K562 (cell line): ENCODE data around the gene CFAP92. TPM values are rescaled to one million over a fixed set of nuclear protein-coding genes. Genes with fewer than 3 reads are reported as not detected.

Source experiments
- CAMTA2 ChIP-seq: fragments of 250-450 bp; sonication (Bioruptor Pico); conservative IDR thresholded peaks from 2 replicates; pipeline ENCODE4 v1.5.1; 2022
- CEBPB ChIP-seq: fragments of 450-650 bp; IDR thresholded peaks from 2 replicates; pipeline ENCODE4 v1.6.1; 2016; ENCODE audit warnings: missing genetic modification characterization, missing compliant biosample characterization
- DDX20 ChIP-seq: fragments of 450-650 bp; IDR thresholded peaks from 2 replicates; pipeline ENCODE4 v1.6.1; 2016; ENCODE audit warnings: missing genetic modification characterization, low read depth, mild to moderate bottlenecking, missing compliant biosample characterization, moderate library complexity
- HDAC8 ChIP-seq: fragments of 450-650 bp; IDR thresholded peaks from 2 replicates; pipeline ENCODE4 v1.6.1; 2016; ENCODE audit warnings: mild to moderate bottlenecking, missing genetic modification characterization, moderate library complexity, missing compliant biosample characterization
- ILF3 ChIP-seq: fragments of 450-650 bp; IDR thresholded peaks from 2 replicates; pipeline ENCODE4 v1.6.1; 2018; ENCODE audit warnings: antibody characterized with exemption, mild to moderate bottlenecking, moderate library complexity, borderline replicate concordance
- JUND ChIP-seq, 2 experiments: IDR thresholded peaks; 2 replicates in 1 of 2; 3 replicates in 1 of 2; pipeline ENCODE4 v1.6.1; 2011; ENCODE audit warnings: borderline replicate concordance in 2 of 2, low read depth in 2 of 2, low read length in 2 of 2, improper control_type of control experiment in 1 of 2, missing biosample characterization in 1 of 2, missing genetic modification characterization in 1 of 2, missing genetic modification reagents in 1 of 2
- KAT7 ChIP-seq: sonication (generic); formaldehyde crosslinking; IDR thresholded peaks from 2 replicates; pipeline ENCODE4 v1.8.0; 2022; ENCODE audit warnings: missing genetic modification reagents, mild to moderate bottlenecking, borderline replicate concordance
- KLF13 ChIP-seq: fragments of 450-650 bp; IDR thresholded peaks from 2 replicates; pipeline ENCODE4 v1.6.1; 2016; ENCODE audit warnings: missing genetic modification characterization, low read depth, mild to moderate bottlenecking, missing compliant biosample characterization, moderate library complexity, borderline replicate concordance
- KLF6 ChIP-seq: fragments of 250-450 bp; sonication (Bioruptor Pico); IDR thresholded peaks from 2 replicates; pipeline ENCODE4 v1.4.0; 2020; ENCODE audit warnings: mild to moderate bottlenecking, moderate library complexity, borderline replicate concordance
- L3MBTL2 ChIP-seq: fragments of 450-650 bp; IDR thresholded peaks from 2 replicates; pipeline ENCODE4 v1.6.1; 2016; ENCODE audit warnings: mild to moderate bottlenecking, moderate library complexity
- MYC ChIP-seq, 2 experiments: fragments of 250-450 bp in 1 of 2; sonication (Bioruptor Pico) in 1 of 2; IDR thresholded peaks; 2 replicates each; pipeline versions ENCODE4 v1.5.1 to v1.6.1; 2012 to 2021; ENCODE audit warnings: low read depth in 2 of 2, borderline replicate concordance in 1 of 2, improper control_type of control experiment in 1 of 2, low read length in 1 of 2, mild to moderate bottlenecking in 1 of 2, moderate library complexity in 1 of 2
- NFRKB ChIP-seq: fragments of 450-650 bp; IDR thresholded peaks from 2 replicates; pipeline ENCODE4 v1.6.1; 2016; ENCODE audit warnings: low read depth
- NR2C2 ChIP-seq, 2 experiments: fragments of 200-800 bp in 1 of 2; sonication (Bioruptor generic) in 1 of 2; sonication (generic) in 1 of 2; formaldehyde crosslinking in 1 of 2; IDR thresholded peaks; 2 replicates each; pipeline versions ENCODE4 v1.6.1 to v1.8.0; 2016 to 2022; ENCODE audit warnings: mild to moderate bottlenecking in 1 of 2, missing compliant biosample characterization in 1 of 2, missing genetic modification characterization in 1 of 2, missing genetic modification reagents in 1 of 2
- RBM34 ChIP-seq: fragments of 200-400 bp; formaldehyde crosslinking; IDR thresholded peaks from 2 replicates; pipeline ENCODE4 v1.6.1; 2018; ENCODE audit warnings: low read length, borderline replicate concordance; ENCODE audit not compliant: insufficient read depth
- SMAD4 ChIP-seq: fragments of 250-450 bp; sonication (Bioruptor Pico); conservative IDR thresholded peaks from 2 replicates; pipeline ENCODE4 v1.8.0; 2021; ENCODE audit warnings: inconsistent platforms, mild to moderate bottlenecking, moderate library complexity
- TRIM24 ChIP-seq, 2 experiments: fragments of 450-650 bp; IDR thresholded peaks; 2 replicates each; pipeline ENCODE4 v1.6.1; 2016
- ZBTB17 ChIP-seq: fragments of 450-650 bp; formaldehyde crosslinking; IDR thresholded peaks from 2 replicates; pipeline ENCODE4 v1.4.0; 2020; ENCODE audit warnings: mild to moderate bottlenecking
- ZNF175 ChIP-seq: fragments of 200-800 bp; sonication (Bioruptor generic); IDR thresholded peaks from 2 replicates; pipeline ENCODE4 v1.6.1; 2016; ENCODE audit warnings: low read depth, mild to moderate bottlenecking, missing genetic modification characterization, missing compliant biosample characterization
- ZNF253 ChIP-seq: fragments of 250-450 bp; sonication (Bioruptor Pico); conservative IDR thresholded peaks from 2 replicates; pipeline ENCODE4 v1.6.1; 2021; ENCODE audit warnings: mild to moderate bottlenecking
- polyA plus RNA-seq, 8 experiments: library from polyadenylated mRNA; depleted of rRNA in 4 of 8; stranded (reverse) in 5 of 8; unstranded in 3 of 8; fragments of >200 nt; fragmentation: Nextera tagmentation in 2 of 8; fragmentation: Illumina TruSeq in 1 of 8; extraction: Ambion mirVana in 2 of 8; extraction: Trizol in 1 of 8; gene quantifications; 2 replicates each; pipeline versions ENCODE4 v1.2.1 to v1.2.3, GENCODE V29; 2011 to 2014; ENCODE audit warnings: inconsistent platforms in 1 of 8, missing spikeins in 1 of 8
- total RNA-seq, 7 experiments: library from RNA; depleted of rRNA in 6 of 7; stranded (reverse); fragments of >200 nt in 6 of 7; fragmentation: Illumina TruSeq in 2 of 7; extraction: Trizol in 2 of 7; gene quantifications; 2 replicates each; pipeline versions ENCODE4 v1.2.1 to v1.2.3, GENCODE V29; 2011 to 2021; ENCODE audit warnings: low replicate concordance in 1 of 7
- TF ChIP-seq, protein P1 (sequence below): fragments of 250-450 bp; sonication (Bioruptor Pico); IDR thresholded peaks from 2 replicates; pipeline ENCODE4 v1.5.0; 2020; ENCODE audit warnings: mild to moderate bottlenecking, borderline replicate concordance
- TF ChIP-seq, protein P2 (sequence below): fragments of 250-450 bp; sonication (Bioruptor Pico); IDR thresholded peaks from 2 replicates; pipeline ENCODE4 v1.8.0; 2022; ENCODE audit warnings: moderate library complexity, mild to moderate bottlenecking, inconsistent platforms
- TF ChIP-seq, protein P3 (sequence below): fragments of 450-650 bp; formaldehyde crosslinking; IDR thresholded peaks from 2 replicates; pipeline ENCODE4 v1.4.0; 2022; ENCODE audit warnings: mild to moderate bottlenecking, moderate library complexity

Gene CFAP92
- total and polyA plus RNA-seq, 9 of the 15 experiments (the other 6 are each of a cell fraction or from before 2014, with no cell fraction given), result 0.06 to 0.62 (median 0.36) TPM

DNA sequence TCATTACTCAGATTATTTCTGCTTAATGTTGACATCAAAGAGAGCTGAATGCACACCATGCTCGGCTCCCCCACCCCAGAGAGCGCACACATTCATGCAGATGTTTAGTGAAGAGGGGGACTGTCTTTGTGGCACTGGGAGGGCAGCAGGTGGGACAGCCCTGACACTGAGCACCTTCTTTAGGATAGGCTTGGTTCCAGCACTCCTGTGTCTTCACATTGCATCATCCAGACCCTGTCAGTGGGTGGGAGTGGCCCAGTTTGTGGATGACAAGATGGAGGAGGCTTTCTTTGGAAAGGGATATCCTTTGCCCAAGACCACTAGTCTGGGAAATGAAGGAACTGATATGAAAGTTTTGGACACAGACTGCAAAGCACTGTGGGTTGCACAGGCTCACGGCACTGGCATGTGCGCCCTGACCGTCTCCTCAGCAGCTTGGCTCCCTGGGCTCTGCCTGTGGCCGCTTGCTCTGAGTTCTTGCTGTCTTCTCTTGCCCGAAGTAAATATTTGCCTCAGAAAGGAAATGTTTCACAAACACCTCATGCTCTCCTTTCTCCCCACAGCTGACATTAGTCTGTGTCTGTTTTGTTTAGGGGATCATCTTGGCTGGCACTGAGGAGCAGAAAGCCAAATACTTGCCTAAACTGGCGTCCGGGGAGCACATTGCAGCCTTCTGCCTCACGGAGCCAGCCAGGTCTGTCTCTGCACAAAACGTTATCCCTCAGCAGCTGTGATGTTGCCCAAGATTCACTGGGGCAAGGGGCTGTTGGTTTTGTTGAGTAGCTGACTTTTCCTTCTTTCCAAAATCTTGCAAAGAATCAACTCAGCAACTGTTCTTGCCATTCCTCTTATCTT, 97.8 kb downstream of the CFAP92 start (continued):
- TF ChIP-seq, protein P1, sequence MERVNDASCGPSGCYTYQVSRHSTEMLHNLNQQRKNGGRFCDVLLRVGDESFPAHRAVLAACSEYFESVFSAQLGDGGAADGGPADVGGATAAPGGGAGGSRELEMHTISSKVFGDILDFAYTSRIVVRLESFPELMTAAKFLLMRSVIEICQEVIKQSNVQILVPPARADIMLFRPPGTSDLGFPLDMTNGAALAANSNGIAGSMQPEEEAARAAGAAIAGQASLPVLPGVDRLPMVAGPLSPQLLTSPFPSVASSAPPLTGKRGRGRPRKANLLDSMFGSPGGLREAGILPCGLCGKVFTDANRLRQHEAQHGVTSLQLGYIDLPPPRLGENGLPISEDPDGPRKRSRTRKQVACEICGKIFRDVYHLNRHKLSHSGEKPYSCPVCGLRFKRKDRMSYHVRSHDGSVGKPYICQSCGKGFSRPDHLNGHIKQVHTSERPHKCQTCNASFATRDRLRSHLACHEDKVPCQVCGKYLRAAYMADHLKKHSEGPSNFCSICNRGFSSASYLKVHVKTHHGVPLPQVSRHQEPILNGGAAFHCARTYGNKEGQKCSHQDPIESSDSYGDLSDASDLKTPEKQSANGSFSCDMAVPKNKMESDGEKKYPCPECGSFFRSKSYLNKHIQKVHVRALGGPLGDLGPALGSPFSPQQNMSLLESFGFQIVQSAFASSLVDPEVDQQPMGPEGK, result no peak
- no peak for TF ChIP-seq ZNF253
- peak; percentile 29; the same call in 1 of the 2 replicates for TF ChIP-seq CEBPB (tag)
- TF ChIP-seq NR2C2 (CRISPR knock-in tag; IDR thresholded peaks at IDR 0.05), result no peak
- TF ChIP-seq NR2C2 (tag; IDR thresholded peaks at IDR 0.05), result peak; percentile 56; the same call in 1 of the 2 replicates
- TF ChIP-seq DDX20, result peak; percentile 20; the same call in 1 of the 2 replicates
- TF ChIP-seq KLF6 (CRISPR knock-in tag), result 0 out of 2 replicates have a peak, but pooled peaks have one; percentile 27
- TF ChIP-seq MYC (IDR thresholded peaks at IDR 0.05; ENCODE audit: low read depth, low read length), result peak; percentile 38; the same call in 1 of the 2 replicates
- TF ChIP-seq MYC (CRISPR knock-in tag; IDR thresholded peaks at IDR 0.05; ENCODE audit: borderline replicate concordance, low read depth), result no peak; the same call in 1 of the 2 replicates
- TF ChIP-seq HDAC8 (tag), result peak; percentile 60; the same call in 1 of the 2 replicates
- TF ChIP-seq SMAD4 (CRISPR knock-in tag), result peak; percentile 94
- TF ChIP-seq, protein P2, sequence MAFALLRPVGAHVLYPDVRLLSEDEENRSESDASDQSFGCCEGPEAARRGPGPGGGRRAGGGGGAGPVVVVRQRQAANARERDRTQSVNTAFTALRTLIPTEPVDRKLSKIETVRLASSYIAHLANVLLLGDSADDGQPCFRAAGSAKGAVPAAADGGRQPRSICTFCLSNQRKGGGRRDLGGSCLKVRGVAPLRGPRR (CRISPR knock-in tag), result 0 out of 2 replicates have a peak, but pooled peaks have one; percentile 30
- no peak for TF ChIP-seq ILF3
- peak in 1 of 2 experiments; percentile 33; a peak in 2 of 4 replicates for TF ChIP-seq TRIM24 (IDR thresholded peaks at IDR 0.05)
- TF ChIP-seq ZNF175 (CRISPR knock-in tag), result peak; percentile 86
- no peak for TF ChIP-seq RBM34
- peak; percentile 52 for TF ChIP-seq L3MBTL2
- TF ChIP-seq JUND (IDR thresholded peaks at IDR 0.05; ENCODE audit: borderline replicate concordance, low read depth, low read length), result peak; percentile 78
- TF ChIP-seq JUND (tag; IDR thresholded peaks at IDR 0.05; ENCODE audit: borderline replicate concordance, low read depth, low read length), result peak; percentile 32; the same call in 1 of the 3 replicates
- TF ChIP-seq KAT7 (CRISPR knock-in tag), result no peak
- TF ChIP-seq NFRKB, result peak; percentile 3; the same call in 1 of the 2 replicates
- peak; percentile 29; the same call in 1 of the 2 replicates for TF ChIP-seq KLF13 (tag)
- TF ChIP-seq CAMTA2 (CRISPR knock-in tag), result no peak
- TF ChIP-seq, protein P3, sequence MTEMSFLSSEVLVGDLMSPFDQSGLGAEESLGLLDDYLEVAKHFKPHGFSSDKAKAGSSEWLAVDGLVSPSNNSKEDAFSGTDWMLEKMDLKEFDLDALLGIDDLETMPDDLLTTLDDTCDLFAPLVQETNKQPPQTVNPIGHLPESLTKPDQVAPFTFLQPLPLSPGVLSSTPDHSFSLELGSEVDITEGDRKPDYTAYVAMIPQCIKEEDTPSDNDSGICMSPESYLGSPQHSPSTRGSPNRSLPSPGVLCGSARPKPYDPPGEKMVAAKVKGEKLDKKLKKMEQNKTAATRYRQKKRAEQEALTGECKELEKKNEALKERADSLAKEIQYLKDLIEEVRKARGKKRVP, result peak; percentile 88
- peak; percentile 12; the same call in 1 of the 2 replicates for TF ChIP-seq ZBTB17 (CRISPR knock-in tag)
